Esophagus squamous epithelium (tissue), 4 donors: Measurements from ENCODE around the gene KCND2.

Experiments used
- POLR2A ChIP-seq, 4 donors: fragments of 450-650 bp; IDR thresholded peaks; one replicate each; pipeline ENCODE4 v1.6.1; 2017; ENCODE audit warnings: antibody characterized with exemption in 4 of 4, mild to moderate bottlenecking in 4 of 4, moderate library complexity in 3 of 4
- TF ChIP-seq, protein P1 (sequence below), 6 experiments: fragments of 450-650 bp in 4 of 6; fragments of 200-600 bp in 2 of 6; sonication (generic) in 2 of 6; IDR thresholded peaks; one replicate each; pipeline ENCODE4 v1.5.1; 2016 to 2019; ENCODE audit warnings: antibody characterized with exemption in 6 of 6, mild to moderate bottlenecking in 4 of 6, moderate library complexity in 4 of 6

DNA sequence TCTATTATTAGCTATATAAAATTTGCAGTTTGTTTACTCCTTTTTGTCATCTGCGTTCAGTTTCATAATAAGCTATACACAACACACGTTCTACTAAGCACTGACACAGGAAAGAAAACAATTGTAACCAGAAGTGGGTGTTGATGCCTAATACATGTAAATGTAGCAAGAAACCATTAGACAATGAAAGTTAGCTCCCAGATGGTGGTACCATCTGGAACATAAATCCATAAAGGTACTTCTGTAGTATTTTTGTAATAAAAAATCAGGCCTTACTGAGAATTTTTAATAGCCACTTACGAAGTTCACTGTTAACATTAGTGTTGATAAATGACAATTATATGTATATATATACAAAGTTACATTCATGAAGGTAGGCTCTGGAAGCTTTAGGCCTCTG lies 194.7 kb downstream of the KCND2 start:
- TF ChIP-seq, protein P1, sequence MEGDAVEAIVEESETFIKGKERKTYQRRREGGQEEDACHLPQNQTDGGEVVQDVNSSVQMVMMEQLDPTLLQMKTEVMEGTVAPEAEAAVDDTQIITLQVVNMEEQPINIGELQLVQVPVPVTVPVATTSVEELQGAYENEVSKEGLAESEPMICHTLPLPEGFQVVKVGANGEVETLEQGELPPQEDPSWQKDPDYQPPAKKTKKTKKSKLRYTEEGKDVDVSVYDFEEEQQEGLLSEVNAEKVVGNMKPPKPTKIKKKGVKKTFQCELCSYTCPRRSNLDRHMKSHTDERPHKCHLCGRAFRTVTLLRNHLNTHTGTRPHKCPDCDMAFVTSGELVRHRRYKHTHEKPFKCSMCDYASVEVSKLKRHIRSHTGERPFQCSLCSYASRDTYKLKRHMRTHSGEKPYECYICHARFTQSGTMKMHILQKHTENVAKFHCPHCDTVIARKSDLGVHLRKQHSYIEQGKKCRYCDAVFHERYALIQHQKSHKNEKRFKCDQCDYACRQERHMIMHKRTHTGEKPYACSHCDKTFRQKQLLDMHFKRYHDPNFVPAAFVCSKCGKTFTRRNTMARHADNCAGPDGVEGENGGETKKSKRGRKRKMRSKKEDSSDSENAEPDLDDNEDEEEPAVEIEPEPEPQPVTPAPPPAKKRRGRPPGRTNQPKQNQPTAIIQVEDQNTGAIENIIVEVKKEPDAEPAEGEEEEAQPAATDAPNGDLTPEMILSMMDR (IDR thresholded peaks at IDR 0.05): no peak
- TF ChIP-seq POLR2A (IDR thresholded peaks at IDR 0.05): no peak
